SIG-M5 (cell line): Measurements from ENCODE around the gene ARL4C.

Experiments used
- DNase-seq: peaks from one replicate; lab custom pipeline; 2025; lab: John Stamatoyannopoulos, UW

Gene ARL4C

DNA sequence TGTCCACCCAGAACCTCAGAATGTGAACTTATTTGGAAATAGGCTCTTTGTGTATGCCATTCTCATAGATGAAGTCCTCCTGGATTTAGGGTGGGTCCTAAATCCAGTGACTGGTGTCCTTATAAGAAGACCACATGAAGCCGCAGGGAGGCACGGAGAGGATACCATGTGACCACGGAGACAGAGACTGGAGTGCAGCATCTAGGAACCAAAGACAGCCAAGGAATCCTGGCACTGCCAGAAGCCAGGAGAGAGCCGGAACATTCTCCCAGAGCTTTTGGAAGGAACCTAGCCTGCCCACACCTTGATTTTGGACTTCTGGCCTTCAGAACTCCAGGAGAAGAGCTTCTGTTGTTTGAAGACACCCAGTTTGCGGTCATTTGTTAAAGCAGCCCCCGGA, 49.7 kb downstream of the ARL4C start:
- no peak for DNase-seq

GRCh38 chr2:234446404-234447076, 50.3 kb downstream of the ARL4C start:
- no peak for DNase-seq

- no peak for DNase-seq
Observed at GRCh38 chr2:234444893-234445292, 52.0 kb downstream of the ARL4C start.

DNA sequence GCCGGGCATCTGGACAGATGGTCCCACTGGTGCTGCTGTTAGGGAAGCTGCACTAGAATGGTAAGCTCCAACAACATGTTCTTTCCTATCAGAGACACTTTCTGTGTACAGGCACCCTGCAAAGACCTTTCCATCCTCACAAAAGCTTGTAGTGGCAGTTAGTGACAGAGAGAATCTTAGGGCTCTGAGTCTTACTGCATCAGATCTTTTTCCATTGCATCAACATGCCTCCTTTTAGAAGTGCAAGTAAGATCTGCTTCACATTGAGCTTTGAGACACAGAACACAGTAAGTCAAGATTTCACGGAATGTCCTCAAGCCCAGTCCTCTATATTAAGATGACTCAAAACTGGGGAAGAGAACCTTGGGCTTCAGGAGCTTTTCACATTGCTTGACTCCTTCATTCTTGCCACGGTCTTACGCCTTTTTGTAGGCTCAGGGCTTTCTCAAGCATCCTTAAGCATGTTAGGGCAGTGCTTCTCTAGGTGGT, 52.6 kb downstream of the ARL4C start:
- no peak for DNase-seq
